Fibroblast of pulmonary artery (primary cell): ENCODE data around the gene BAG3.

Source experiments
- DNase-seq: peaks from one replicate; pipeline ENCODE4 v3.0.0-alpha.2; 2010; ENCODE audit warnings: low read depth
- H3K4me3 ChIP-seq: replicated peaks from 2 replicates; pipeline ENCODE4 v1.5.1; 2011; ENCODE audit warnings: low read depth, mild to moderate bottlenecking, control low read depth, low read length, moderate library complexity
- CTCF ChIP-seq: IDR thresholded peaks from 2 replicates; pipeline ENCODE4 v1.5.1; 2011; ENCODE audit warnings: mild to moderate bottlenecking, control low read depth, low read length, inconsistent platforms; ENCODE audit errors: missing control alignments

The BAG3 gene

GRCh38 chr10:119640875-119641526, 10.2 kb upstream of the BAG3 start:
- no peak overlapping the region for H3K4me3 ChIP-seq
- no peak for TF ChIP-seq CTCF
- DNase-seq = no peak

- DNase-seq = no peak
- no peak overlapping the region for H3K4me3 ChIP-seq
Measured at GRCh38 chr10:119642556-119643111, 8.5 kb upstream of the BAG3 start.

DNA sequence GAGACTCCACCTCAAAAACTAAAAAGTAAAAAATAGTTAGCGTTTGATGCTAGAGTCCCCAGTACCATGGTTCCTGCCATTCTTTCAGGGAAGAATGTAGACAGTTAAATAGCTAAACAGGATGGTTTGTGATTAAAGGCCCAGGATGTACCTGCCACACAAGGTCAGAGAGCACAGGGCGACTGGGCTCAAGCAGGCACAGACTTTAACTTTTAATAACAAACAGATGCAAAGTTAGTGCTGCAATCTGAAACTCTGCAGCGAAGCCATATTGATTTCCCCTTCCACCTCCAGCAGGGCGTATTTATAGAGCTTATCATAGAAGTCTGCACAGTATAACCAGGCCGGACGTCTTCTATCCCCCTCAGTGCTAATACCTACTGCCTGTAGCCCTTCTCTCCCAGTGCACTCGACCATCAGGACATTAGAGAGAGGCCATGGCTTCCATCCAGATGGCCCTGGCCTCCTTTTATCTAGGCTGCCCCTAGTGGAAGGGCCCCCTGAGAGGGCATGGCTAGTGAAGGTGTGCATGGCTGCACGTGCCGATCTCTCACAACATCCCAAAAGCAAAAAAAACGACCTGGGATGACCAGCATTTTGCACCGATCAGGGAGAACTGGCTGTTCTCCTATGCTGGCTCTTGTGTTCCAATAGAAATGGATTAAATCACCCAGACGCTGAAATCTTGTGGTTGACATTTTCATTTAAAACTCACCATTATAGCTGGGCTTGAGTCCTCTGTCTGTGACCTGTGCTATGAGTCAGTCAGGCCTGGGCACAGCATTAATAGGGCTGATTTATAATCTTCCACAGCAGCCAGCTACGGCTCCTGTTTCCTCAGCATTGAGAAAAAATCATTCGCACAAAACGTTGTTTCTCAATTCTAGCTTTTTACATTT, 7.6 kb upstream of the BAG3 start:
- DNase-seq = no peak
- H3K4me3 ChIP-seq = no peak overlapping the region
- TF ChIP-seq CTCF = no peak

More at GRCh38 chr10:119642556-119643111, 8.5 kb upstream of the BAG3 start:
- no peak for TF ChIP-seq CTCF

- no peak for DNase-seq
- TF ChIP-seq CTCF = no peak
- no peak overlapping the region for H3K4me3 ChIP-seq
Measured at GRCh38 chr10:119644205-119644814, 6.9 kb upstream of the BAG3 start.

DNA sequence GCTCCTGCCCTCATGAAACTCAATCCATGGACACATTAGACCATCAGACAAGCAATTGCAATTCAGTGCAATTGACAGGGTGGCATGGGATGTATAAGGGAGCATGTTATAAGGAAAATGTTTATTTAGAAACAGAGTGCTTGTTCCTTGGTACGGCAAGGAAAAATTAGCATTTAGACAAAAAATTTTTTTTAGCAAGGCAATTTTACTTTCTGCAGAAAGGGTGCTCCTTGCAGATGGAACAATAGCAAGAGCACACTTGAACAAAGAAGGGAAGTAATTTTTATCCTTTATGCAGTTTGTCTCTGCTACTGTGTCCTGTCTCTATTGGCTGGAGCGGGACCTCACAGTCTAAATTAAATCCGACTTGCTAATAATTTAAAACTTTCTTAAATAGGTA, 6.2 kb upstream of the BAG3 start:
- DNase-seq = no peak
- no peak for TF ChIP-seq CTCF
- no peak overlapping the region for H3K4me3 ChIP-seq

DNA sequence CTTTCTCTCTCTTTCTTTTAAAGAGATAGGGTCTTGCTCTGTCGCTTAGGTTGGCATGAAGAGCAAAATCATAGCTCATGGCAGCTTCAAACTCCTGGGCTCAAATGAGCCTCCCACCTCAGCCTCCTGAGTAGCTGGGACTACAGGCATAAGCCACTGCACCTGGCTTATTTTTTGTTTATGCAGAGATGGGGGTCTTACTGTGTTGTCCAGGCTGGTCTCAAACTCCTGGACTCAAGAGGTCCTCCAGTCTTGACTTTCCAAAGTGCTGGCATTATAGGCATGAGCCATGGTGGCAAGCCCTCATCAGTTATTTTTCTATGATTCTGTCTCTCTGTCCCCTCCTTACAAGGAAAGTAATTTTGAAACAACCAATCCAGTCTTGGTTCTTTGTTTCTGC, 1.1 kb upstream of the BAG3 start:
- DNase-seq = no peak
- no peak overlapping the region for H3K4me3 ChIP-seq
- no peak for TF ChIP-seq CTCF
